ENCODE results near the gene STK31.

GRCh38 chr7:23787272-23787671 is 77.3 kb downstream of the STK31 start:
- TF ChIP-seq YY1 (IDR thresholded peaks at IDR 0.05; ENCODE audit: low read depth) (no peak), ZBTB7A (IDR thresholded peaks at IDR 0.05; ENCODE audit: low read depth) (no peak), RAD21 (IDR thresholded peaks at IDR 0.05; ENCODE audit: low read depth) (0 out of 2 replicates have a peak, but pooled peaks have one; percentile 10), TEAD4 (IDR thresholded peaks at IDR 0.05) (no peak), EP300 (IDR thresholded peaks at IDR 0.05; ENCODE audit: borderline replicate concordance) (peak; percentile 27; the same call in 1 of the 2 replicates), CEBPB (IDR thresholded peaks at IDR 0.05) (no peak), CREB1 (IDR thresholded peaks at IDR 0.05; ENCODE audit: low read depth) (no peak), NFIC (IDR thresholded peaks at IDR 0.05) (no peak)
- TF ChIP-seq, protein P1, sequence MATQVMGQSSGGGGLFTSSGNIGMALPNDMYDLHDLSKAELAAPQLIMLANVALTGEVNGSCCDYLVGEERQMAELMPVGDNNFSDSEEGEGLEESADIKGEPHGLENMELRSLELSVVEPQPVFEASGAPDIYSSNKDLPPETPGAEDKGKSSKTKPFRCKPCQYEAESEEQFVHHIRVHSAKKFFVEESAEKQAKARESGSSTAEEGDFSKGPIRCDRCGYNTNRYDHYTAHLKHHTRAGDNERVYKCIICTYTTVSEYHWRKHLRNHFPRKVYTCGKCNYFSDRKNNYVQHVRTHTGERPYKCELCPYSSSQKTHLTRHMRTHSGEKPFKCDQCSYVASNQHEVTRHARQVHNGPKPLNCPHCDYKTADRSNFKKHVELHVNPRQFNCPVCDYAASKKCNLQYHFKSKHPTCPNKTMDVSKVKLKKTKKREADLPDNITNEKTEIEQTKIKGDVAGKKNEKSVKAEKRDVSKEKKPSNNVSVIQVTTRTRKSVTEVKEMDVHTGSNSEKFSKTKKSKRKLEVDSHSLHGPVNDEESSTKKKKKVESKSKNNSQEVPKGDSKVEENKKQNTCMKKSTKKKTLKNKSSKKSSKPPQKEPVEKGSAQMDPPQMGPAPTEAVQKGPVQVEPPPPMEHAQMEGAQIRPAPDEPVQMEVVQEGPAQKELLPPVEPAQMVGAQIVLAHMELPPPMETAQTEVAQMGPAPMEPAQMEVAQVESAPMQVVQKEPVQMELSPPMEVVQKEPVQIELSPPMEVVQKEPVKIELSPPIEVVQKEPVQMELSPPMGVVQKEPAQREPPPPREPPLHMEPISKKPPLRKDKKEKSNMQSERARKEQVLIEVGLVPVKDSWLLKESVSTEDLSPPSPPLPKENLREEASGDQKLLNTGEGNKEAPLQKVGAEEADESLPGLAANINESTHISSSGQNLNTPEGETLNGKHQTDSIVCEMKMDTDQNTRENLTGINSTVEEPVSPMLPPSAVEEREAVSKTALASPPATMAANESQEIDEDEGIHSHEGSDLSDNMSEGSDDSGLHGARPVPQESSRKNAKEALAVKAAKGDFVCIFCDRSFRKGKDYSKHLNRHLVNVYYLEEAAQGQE (IDR thresholded peaks at IDR 0.05; ENCODE audit: low read depth) = no peak

Data from Ishikawa (cell line).